ENCODE results near the gene MARCHF10. TPM values are rescaled to one million over a fixed set of nuclear protein-coding genes. Genes with fewer than 3 reads are reported as not detected.
"Not testable (repeated sequence)": the region's sequence is repeated elsewhere in the genome, so short reads cannot be mapped to it uniquely, and the experiment has no call there.

The MARCHF10 gene
- total RNA-seq, 1 experiment from 2014 or later, result not detected

GRCh38 chr17:62787366-62787765 lies 20.7 kb downstream of the MARCHF10 start:
- Histone ChIP-seq H3K4me1 (peaks cover 19% of the 10 kb centered on the region), H3K9me3 (replicated peaks) (0 out of 2 replicates have a peak, but pooled peaks cover 3% of the 10 kb centered on the region), H3K27me3 (no peaks in the 10 kb centered on the region), H3K4me3 (no peak overlapping the region), H3K36me3 (no peaks in the 10 kb centered on the region), H3K27ac (no peak overlapping the region)
- DNase-seq, result no peak

- H3K36me3 ChIP-seq, result no peaks in the 10 kb centered on the region
- no peak overlapping the region for H3K4me3 ChIP-seq
- no peak for DNase-seq
- no peaks in the 10 kb centered on the region for H3K27me3 ChIP-seq
- H3K4me1 ChIP-seq, result peaks cover 11% of the 10 kb centered on the region
- no peak overlapping the region for H3K27ac ChIP-seq
- H3K9me3 ChIP-seq (replicated peaks), result 0 out of 2 replicates have a peak, but pooled peaks cover 3% of the 10 kb centered on the region
Measured at GRCh38 chr17:62786646-62787045, 21.5 kb downstream of the MARCHF10 start.

GRCh38 chr17:62785983-62786382 lies 22.1 kb downstream of the MARCHF10 start:
- not testable (repeated sequence) for H3K4me1 ChIP-seq; DNase-seq; H3K27me3 ChIP-seq; H3K4me3 ChIP-seq; H3K36me3 ChIP-seq; H3K9me3 ChIP-seq (replicated peaks); H3K27ac ChIP-seq

GRCh38 chr17:62782730-62783270 lies 25.3 kb downstream of the MARCHF10 start:
- Histone ChIP-seq H3K4me1 (peaks cover 6% of the 10 kb centered on the region; the same call in 1 of the 2 replicates), H3K27me3 (no peaks in the 10 kb centered on the region)

GRCh38 chr17:62781831-62782251 lies 26.3 kb downstream of the MARCHF10 start:
- peaks cover 3% of the 10 kb centered on the region; the same call in 1 of the 2 replicates for H3K9me3 ChIP-seq (replicated peaks)
- no peak for DNase-seq

More at GRCh38 chr17:62782730-62783270, 25.3 kb downstream of the MARCHF10 start:
- no peak for DNase-seq
- Histone ChIP-seq H3K4me3 (no peak overlapping the region), H3K36me3 (no peaks in the 10 kb centered on the region), H3K27ac (no peak overlapping the region), H3K9me3 (replicated peaks) (peaks cover 3% of the 10 kb centered on the region; the same call in 1 of the 2 replicates)

GRCh38 chr17:62781356-62781755 lies 26.8 kb downstream of the MARCHF10 start:
- peaks cover 6% of the 10 kb centered on the region; the same call in 1 of the 2 replicates for H3K4me1 ChIP-seq
- no peak overlapping the region for H3K27ac ChIP-seq
- no peak overlapping the region for H3K4me3 ChIP-seq
- no peaks in the 10 kb centered on the region for H3K27me3 ChIP-seq
- peaks cover 3% of the 10 kb centered on the region; the same call in 1 of the 2 replicates for H3K9me3 ChIP-seq (replicated peaks)
- H3K36me3 ChIP-seq, result no peaks in the 10 kb centered on the region
- DNase-seq, result no peak

More at GRCh38 chr17:62781831-62782251, 26.3 kb downstream of the MARCHF10 start:
- Histone ChIP-seq H3K4me3 (no peak overlapping the region), H3K36me3 (no peaks in the 10 kb centered on the region), H3K27ac (no peak overlapping the region), H3K27me3 (no peaks in the 10 kb centered on the region), H3K4me1 (peaks cover 6% of the 10 kb centered on the region; the same call in 1 of the 2 replicates)

GRCh38 chr17:62780951-62781350 lies 27.2 kb downstream of the MARCHF10 start:
- Histone ChIP-seq H3K9me3 (replicated peaks) (peaks cover 3% of the 10 kb centered on the region; the same call in 1 of the 2 replicates), H3K27ac (no peak overlapping the region), H3K36me3 (no peaks in the 10 kb centered on the region), H3K27me3 (no peaks in the 10 kb centered on the region), H3K4me3 (no peak overlapping the region), H3K4me1 (peaks cover 6% of the 10 kb centered on the region; the same call in 1 of the 2 replicates)
- no peak for DNase-seq

GRCh38 chr17:62780269-62780668 lies 27.8 kb downstream of the MARCHF10 start:
- Histone ChIP-seq H3K27me3 (no peaks in the 10 kb centered on the region), H3K27ac (no peak overlapping the region), H3K4me1 (peaks cover 6% of the 10 kb centered on the region; the same call in 1 of the 2 replicates), H3K36me3 (no peaks in the 10 kb centered on the region), H3K4me3 (no peak overlapping the region), H3K9me3 (replicated peaks) (peaks cover 3% of the 10 kb centered on the region; the same call in 1 of the 2 replicates)
- peak in 1 of 2 experiments; percentile 22 for DNase-seq

- Histone ChIP-seq H3K36me3 (no peaks in the 10 kb centered on the region), H3K27ac (peak overlapping the region; percentile 21; the same call in 1 of the 2 replicates), H3K9me3 (replicated peaks) (peaks cover 3% of the 10 kb centered on the region; the same call in 1 of the 2 replicates), H3K4me3 (peak overlapping the region; percentile 18), H3K4me1 (peaks cover 6% of the 10 kb centered on the region; the same call in 1 of the 2 replicates), H3K27me3 (no peaks in the 10 kb centered on the region)
- DNase-seq, result peak; percentile 78 to 83
Measured at GRCh38 chr17:62778990-62779681, 29.0 kb downstream of the MARCHF10 start.

- no peak for DNase-seq
- Histone ChIP-seq H3K4me3 (no peak overlapping the region), H3K27ac (no peak overlapping the region), H3K4me1 (peaks cover 6% of the 10 kb centered on the region; the same call in 1 of the 2 replicates), H3K27me3 (no peaks in the 10 kb centered on the region), H3K9me3 (replicated peaks) (no peaks in the 10 kb centered on the region), H3K36me3 (no peaks in the 10 kb centered on the region)
Measured at GRCh38 chr17:62775876-62776275, 32.2 kb downstream of the MARCHF10 start.

GRCh38 chr17:62774338-62774737 lies 33.8 kb downstream of the MARCHF10 start:
- Histone ChIP-seq H3K9me3 (replicated peaks) (no peaks in the 10 kb centered on the region), H3K4me3 (no peak overlapping the region), H3K27me3 (no peaks in the 10 kb centered on the region), H3K27ac (no peak overlapping the region), H3K4me1 (peaks cover 4% of the 10 kb centered on the region; the same call in 1 of the 2 replicates), H3K36me3 (no peaks in the 10 kb centered on the region)
- DNase-seq, result no peak

- Histone ChIP-seq H3K4me1 (no peaks in the 10 kb centered on the region), H3K9me3 (replicated peaks) (no peaks in the 10 kb centered on the region), H3K4me3 (no peak overlapping the region), H3K36me3 (no peaks in the 10 kb centered on the region), H3K27ac (no peak overlapping the region), H3K27me3 (no peaks in the 10 kb centered on the region)
- no peak for DNase-seq
Measured at GRCh38 chr17:62767997-62768396, 40.1 kb downstream of the MARCHF10 start.

- H3K27me3 ChIP-seq, result no peaks in the 10 kb centered on the region
- H3K36me3 ChIP-seq, result no peaks in the 10 kb centered on the region
- H3K27ac ChIP-seq, result no peak overlapping the region
- H3K4me1 ChIP-seq, result no peaks in the 10 kb centered on the region
- no peak overlapping the region for H3K4me3 ChIP-seq
- H3K9me3 ChIP-seq (replicated peaks), result no peaks in the 10 kb centered on the region
- DNase-seq, result no peak
Measured at GRCh38 chr17:62765351-62765750, 42.8 kb downstream of the MARCHF10 start.

- Histone ChIP-seq H3K27ac (no peak overlapping the region), H3K9me3 (replicated peaks) (no peaks in the 10 kb centered on the region), H3K4me3 (no peak overlapping the region), H3K36me3 (no peaks in the 10 kb centered on the region), H3K4me1 (no peaks in the 10 kb centered on the region), H3K27me3 (no peaks in the 10 kb centered on the region)
- no peak for DNase-seq
Measured at GRCh38 chr17:62763891-62764600, 44.1 kb downstream of the MARCHF10 start.

GRCh38 chr17:62761884-62762283 lies 46.2 kb downstream of the MARCHF10 start:
- Histone ChIP-seq H3K27ac (no peak overlapping the region), H3K4me1 (no peaks in the 10 kb centered on the region), H3K9me3 (replicated peaks) (no peaks in the 10 kb centered on the region), H3K4me3 (no peak overlapping the region), H3K27me3 (no peaks in the 10 kb centered on the region), H3K36me3 (no peaks in the 10 kb centered on the region)
- peak; percentile 36 to 60 for DNase-seq
